Measurements from ENCODE around the gene SREBF1.

The SREBF1 gene

GRCh38 chr17:17868641-17869522, 32.1 kb upstream of the SREBF1 start:
- DNase-seq (ENCODE audit: low spot score) (no peak), ATAC-seq (ENCODE audit: low read depth) (no peak)
- Histone ChIP-seq H3K36me3 (ENCODE audit: low read depth) (peaks cover 24% of the 10 kb centered on the region), H3K4me1 (ENCODE audit: insufficient read depth, poor library complexity, severe bottlenecking) (no peaks in the 10 kb centered on the region), H3K4me3 (ENCODE audit: severe bottlenecking) (no peak overlapping the region), H3K27me3 (ENCODE audit: insufficient read depth, poor library complexity, severe bottlenecking) (no peaks in the 10 kb centered on the region), H3K9me3 (ENCODE audit: severe bottlenecking) (no peaks in the 10 kb centered on the region), H3K27ac (ENCODE audit: poor library complexity, severe bottlenecking) (no peak overlapping the region)
- TF ChIP-seq CTCF (IDR thresholded peaks at IDR 0.05; ENCODE audit: poor library complexity, severe bottlenecking): no peak

DNA sequence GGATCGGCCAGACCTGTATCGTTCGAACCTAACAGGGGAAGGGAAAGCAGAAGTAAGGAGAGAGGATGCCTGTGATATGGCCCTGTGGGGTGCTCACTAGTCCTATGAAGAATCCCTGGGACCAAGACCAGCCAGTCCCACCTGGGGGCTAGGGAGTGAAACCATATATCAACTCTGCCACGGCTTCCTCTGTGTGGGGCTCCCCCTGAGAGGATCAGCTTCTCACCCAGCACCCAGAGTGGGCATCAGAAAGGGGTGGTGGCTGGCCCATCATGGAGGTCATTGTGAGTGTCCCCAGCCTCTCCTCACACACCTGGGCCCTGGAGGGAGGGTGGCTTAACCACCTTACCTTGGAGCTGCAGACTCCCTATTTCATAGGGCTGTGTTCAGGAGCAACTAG, 30.1 kb upstream of the SREBF1 start:
- Histone ChIP-seq H3K36me3 (ENCODE audit: low read depth) (peaks cover 21% of the 10 kb centered on the region), H3K27ac (ENCODE audit: poor library complexity, severe bottlenecking) (no peak overlapping the region), H3K4me1 (ENCODE audit: insufficient read depth, poor library complexity, severe bottlenecking) (no peaks in the 10 kb centered on the region), H3K4me3 (ENCODE audit: severe bottlenecking) (no peak overlapping the region), H3K9me3 (ENCODE audit: severe bottlenecking) (no peaks in the 10 kb centered on the region), H3K27me3 (ENCODE audit: insufficient read depth, poor library complexity, severe bottlenecking) (no peaks in the 10 kb centered on the region)
- TF ChIP-seq CTCF (IDR thresholded peaks at IDR 0.05; ENCODE audit: poor library complexity, severe bottlenecking): no peak
- no peak for ATAC-seq (ENCODE audit: low read depth)
- no peak for DNase-seq (ENCODE audit: low spot score)

GRCh38 chr17:17866425-17866824, 29.6 kb upstream of the SREBF1 start:
- no peak for TF ChIP-seq CTCF (IDR thresholded peaks at IDR 0.05; ENCODE audit: poor library complexity, severe bottlenecking)
- no peaks in the 10 kb centered on the region for H3K9me3 ChIP-seq (ENCODE audit: severe bottlenecking)
- DNase-seq (ENCODE audit: low spot score): no peak
- no peaks in the 10 kb centered on the region for H3K4me1 ChIP-seq (ENCODE audit: insufficient read depth, poor library complexity, severe bottlenecking)
- peaks cover 21% of the 10 kb centered on the region for H3K36me3 ChIP-seq (ENCODE audit: low read depth)
- no peaks in the 10 kb centered on the region for H3K27me3 ChIP-seq (ENCODE audit: insufficient read depth, poor library complexity, severe bottlenecking)
- no peak overlapping the region for H3K4me3 ChIP-seq (ENCODE audit: severe bottlenecking)
- no peak overlapping the region for H3K27ac ChIP-seq (ENCODE audit: poor library complexity, severe bottlenecking)
- no peak for ATAC-seq (ENCODE audit: low read depth)

DNA sequence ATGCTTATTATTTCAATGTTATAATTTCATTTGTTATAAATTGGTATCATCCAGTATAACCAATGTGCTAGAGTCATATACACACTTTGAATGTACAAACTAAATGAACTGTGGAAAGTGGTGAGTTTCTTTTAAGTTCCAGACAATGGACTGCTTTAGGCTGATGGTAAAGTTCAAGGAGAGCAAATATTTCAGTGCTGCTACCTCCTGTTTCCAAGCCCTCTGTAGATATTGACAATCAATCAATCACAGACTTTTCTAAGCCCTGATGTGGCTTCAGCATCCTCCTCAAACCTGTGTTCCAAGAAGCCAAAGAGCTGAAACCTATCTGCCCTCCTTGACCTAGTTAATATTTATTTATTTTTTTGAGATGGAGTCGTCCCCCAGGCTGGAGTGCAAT, 28.2 kb upstream of the SREBF1 start:
- DNase-seq (ENCODE audit: low spot score) (no peak), ATAC-seq (ENCODE audit: low read depth) (no peak)
- TF ChIP-seq CTCF (IDR thresholded peaks at IDR 0.05; ENCODE audit: poor library complexity, severe bottlenecking): no peak
- no peaks in the 10 kb centered on the region for H3K4me1 ChIP-seq (ENCODE audit: insufficient read depth, poor library complexity, severe bottlenecking)
- H3K36me3 ChIP-seq (ENCODE audit: low read depth): peaks cover 21% of the 10 kb centered on the region
- H3K9me3 ChIP-seq (ENCODE audit: severe bottlenecking): no peaks in the 10 kb centered on the region
- H3K27me3 ChIP-seq (ENCODE audit: insufficient read depth, poor library complexity, severe bottlenecking): no peaks in the 10 kb centered on the region
- no peak overlapping the region for H3K4me3 ChIP-seq (ENCODE audit: severe bottlenecking)
- no peak overlapping the region for H3K27ac ChIP-seq (ENCODE audit: poor library complexity, severe bottlenecking)

DNA sequence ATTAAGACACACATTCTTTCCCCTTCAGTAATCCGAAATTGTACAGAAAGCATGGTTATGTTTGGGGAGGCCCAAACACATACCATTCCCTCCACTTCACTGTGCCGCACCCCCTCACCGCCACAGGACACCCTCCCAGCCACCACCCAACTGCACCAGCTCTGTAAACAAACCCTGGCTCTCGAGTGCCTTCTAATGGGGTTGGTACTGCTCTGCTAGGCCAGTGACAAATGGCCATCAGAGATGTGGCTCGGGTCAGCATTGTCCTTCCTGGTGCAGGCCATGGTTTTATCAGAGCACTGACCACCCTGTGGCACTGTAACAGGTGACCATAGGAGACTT, 24.0 kb upstream of the SREBF1 start:
- ATAC-seq (ENCODE audit: low read depth): no peak
- Histone ChIP-seq H3K4me3 (ENCODE audit: severe bottlenecking) (no peak overlapping the region), H3K4me1 (ENCODE audit: insufficient read depth, poor library complexity, severe bottlenecking) (no peaks in the 10 kb centered on the region), H3K36me3 (ENCODE audit: low read depth) (peaks cover 4% of the 10 kb centered on the region; the same call in 1 of the 2 replicates), H3K9me3 (ENCODE audit: severe bottlenecking) (no peaks in the 10 kb centered on the region), H3K27ac (ENCODE audit: poor library complexity, severe bottlenecking) (no peak overlapping the region), H3K27me3 (ENCODE audit: insufficient read depth, poor library complexity, severe bottlenecking) (no peaks in the 10 kb centered on the region)
- DNase-seq (ENCODE audit: low spot score): no peak
- no peak for TF ChIP-seq CTCF (IDR thresholded peaks at IDR 0.05; ENCODE audit: poor library complexity, severe bottlenecking)

Measured in RWPE2 (cell line).